ENCODE results near the gene CPNE5.

CPNE5 gene

GRCh38 chr6:36874443-36875249 is 35.4 kb upstream of the CPNE5 start, which contains the start of gene PPIL1:
Gene PPIL1, minus strand, starts transcription at chr6:36874803. Its CDS starts 31 bp downstream, at chr6:36874772.
- Histone ChIP-seq H3K79me2 (ENCODE audit: low read length) (peaks cover 34% of the 10 kb centered on the region), H3K27ac (ENCODE audit: low read length) (peak within 1 kb of the TSS; percentile 75), H3K27me3 (ENCODE audit: low read depth, low read length) (no peaks in the 10 kb centered on the region), H3K36me3 (replicated peaks; ENCODE audit: low read depth, low read length) (peaks cover 9% of the 10 kb centered on the region), H3K4me3 (ENCODE audit: low read length) (peak within 1 kb of the TSS; percentile 87), H4K20me1 (ENCODE audit: insufficient read depth, low read length) (no peaks in the 10 kb centered on the region), H2AFZ (ENCODE audit: low read depth, low read length) (peak within 1 kb of the TSS; percentile 97), H3K9ac (ENCODE audit: low read length) (peak within 1 kb of the TSS; percentile 89), H3K9me3 (ENCODE audit: insufficient read depth, low read length) (no peaks in the 10 kb centered on the region), H3K4me1 (ENCODE audit: low read length) (peaks cover 15% of the 10 kb centered on the region), H3K4me2 (ENCODE audit: low read length) (peak within 1 kb of the TSS; percentile 85)
- TF ChIP-seq CTCF (IDR thresholded peaks at IDR 0.05; ENCODE audit: low read depth, low read length) (no peak), EZH2phosphoT487 (IDR thresholded peaks at IDR 0.05; ENCODE audit: low read depth) (no peak)

- Histone ChIP-seq H2AFZ (ENCODE audit: low read depth, low read length) (peak overlapping the region; percentile 97), H3K79me2 (ENCODE audit: low read length) (peaks cover 40% of the 10 kb centered on the region), H3K27ac (ENCODE audit: low read length) (peak overlapping the region; percentile 75), H3K4me2 (ENCODE audit: low read length) (peak overlapping the region; percentile 85), H3K27me3 (ENCODE audit: low read depth, low read length) (no peaks in the 10 kb centered on the region), H3K36me3 (replicated peaks; ENCODE audit: low read depth, low read length) (peaks cover 13% of the 10 kb centered on the region), H3K4me3 (ENCODE audit: low read length) (peak overlapping the region; percentile 87), H4K20me1 (ENCODE audit: insufficient read depth, low read length) (no peaks in the 10 kb centered on the region), H3K9me3 (ENCODE audit: insufficient read depth, low read length) (no peaks in the 10 kb centered on the region), H3K9ac (ENCODE audit: low read length) (peak overlapping the region; percentile 89), H3K4me1 (ENCODE audit: low read length) (peaks cover 15% of the 10 kb centered on the region)
- TF ChIP-seq EZH2phosphoT487 (IDR thresholded peaks at IDR 0.05; ENCODE audit: low read depth) (no peak), CTCF (IDR thresholded peaks at IDR 0.05; ENCODE audit: low read depth, low read length) (no peak; the same call in 1 of the 2 replicates)
Observed at GRCh38 chr6:36873612-36874442, 34.6 kb upstream of the CPNE5 start.

- Histone ChIP-seq H3K79me2 (ENCODE audit: low read length) (peaks cover 46% of the 10 kb centered on the region), H2AFZ (ENCODE audit: low read depth, low read length) (no peak overlapping the region), H3K9me3 (ENCODE audit: insufficient read depth, low read length) (no peaks in the 10 kb centered on the region), H3K9ac (ENCODE audit: low read length) (no peak overlapping the region), H3K27ac (ENCODE audit: low read length) (no peak overlapping the region), H3K4me1 (ENCODE audit: low read length) (peaks cover 15% of the 10 kb centered on the region), H3K4me3 (ENCODE audit: low read length) (peak overlapping the region; percentile 87), H3K4me2 (ENCODE audit: low read length) (peak overlapping the region; percentile 85), H3K36me3 (replicated peaks; ENCODE audit: low read depth, low read length) (peaks cover 13% of the 10 kb centered on the region), H3K27me3 (ENCODE audit: low read depth, low read length) (no peaks in the 10 kb centered on the region), H4K20me1 (ENCODE audit: insufficient read depth, low read length) (no peaks in the 10 kb centered on the region)
- TF ChIP-seq EZH2phosphoT487 (IDR thresholded peaks at IDR 0.05; ENCODE audit: low read depth): no peak
- TF ChIP-seq CTCF (IDR thresholded peaks at IDR 0.05; ENCODE audit: low read depth, low read length): no peak
Observed at GRCh38 chr6:36873115-36873514, 33.9 kb upstream of the CPNE5 start.

- no peak overlapping the region for H2AFZ ChIP-seq (ENCODE audit: low read depth, low read length)
- H4K20me1 ChIP-seq (ENCODE audit: insufficient read depth, low read length): no peaks in the 10 kb centered on the region
- H3K4me1 ChIP-seq (ENCODE audit: low read length): peaks cover 15% of the 10 kb centered on the region
- peaks cover 61% of the 10 kb centered on the region for H3K79me2 ChIP-seq (ENCODE audit: low read length)
- no peak overlapping the region for H3K9ac ChIP-seq (ENCODE audit: low read length)
- H3K27me3 ChIP-seq (ENCODE audit: low read depth, low read length): no peaks in the 10 kb centered on the region
- H3K9me3 ChIP-seq (ENCODE audit: insufficient read depth, low read length): no peaks in the 10 kb centered on the region
- no peak overlapping the region for H3K27ac ChIP-seq (ENCODE audit: low read length)
- peaks cover 23% of the 10 kb centered on the region for H3K36me3 ChIP-seq (replicated peaks; ENCODE audit: low read depth, low read length)
- TF ChIP-seq CTCF (IDR thresholded peaks at IDR 0.05; ENCODE audit: low read depth, low read length): no peak
- TF ChIP-seq EZH2phosphoT487 (IDR thresholded peaks at IDR 0.05; ENCODE audit: low read depth): no peak
- no peak overlapping the region for H3K4me3 ChIP-seq (ENCODE audit: low read length)
- H3K4me2 ChIP-seq (ENCODE audit: low read length): no peak overlapping the region
Observed at GRCh38 chr6:36871686-36872085, 32.4 kb upstream of the CPNE5 start.

Measured in OCI-LY3 (cell line).